ENCODE measurements around the gene RHBDD1.

Gene RHBDD1

DNA sequence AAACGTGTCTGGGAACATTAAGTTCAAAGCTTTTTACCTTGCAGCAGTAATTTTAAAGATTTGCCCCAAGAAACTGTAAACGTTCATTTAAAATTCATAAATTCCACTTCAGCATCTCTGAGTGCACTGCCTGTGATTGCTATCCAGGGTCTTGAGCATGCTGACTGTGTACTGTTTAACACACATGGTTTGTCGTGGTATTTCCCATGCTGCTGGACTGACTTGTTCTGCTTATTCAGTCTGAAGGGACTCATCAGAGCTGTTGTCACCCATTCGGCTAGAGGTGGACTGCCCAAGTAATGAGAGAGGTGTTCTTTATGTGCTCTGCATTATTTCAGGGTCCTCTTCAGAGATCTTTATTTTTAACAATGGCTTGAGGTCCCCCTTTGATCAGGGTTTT is 53.1 kb downstream of the RHBDD1 start:
- no peak for DNase-seq

DNA sequence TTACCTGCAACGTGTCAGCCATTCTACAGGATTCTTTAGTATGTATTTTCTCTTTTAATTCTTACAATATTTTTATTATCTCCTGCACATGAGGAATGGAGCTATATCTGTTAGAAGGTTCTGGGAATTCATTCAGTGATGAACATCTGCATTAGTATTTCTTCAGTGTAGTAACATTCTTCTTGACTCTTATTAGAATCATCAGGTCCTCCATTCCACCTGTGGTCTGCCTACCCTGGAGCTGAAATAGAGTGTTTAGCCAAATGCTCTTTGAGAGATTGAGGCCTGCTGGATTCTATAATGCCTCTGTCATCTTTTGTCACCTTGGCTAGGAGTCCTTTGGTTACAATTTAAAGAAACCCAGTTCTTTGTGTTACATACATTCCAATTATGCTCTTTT is 54.4 kb downstream of the RHBDD1 start:
- no peak for DNase-seq

DNA sequence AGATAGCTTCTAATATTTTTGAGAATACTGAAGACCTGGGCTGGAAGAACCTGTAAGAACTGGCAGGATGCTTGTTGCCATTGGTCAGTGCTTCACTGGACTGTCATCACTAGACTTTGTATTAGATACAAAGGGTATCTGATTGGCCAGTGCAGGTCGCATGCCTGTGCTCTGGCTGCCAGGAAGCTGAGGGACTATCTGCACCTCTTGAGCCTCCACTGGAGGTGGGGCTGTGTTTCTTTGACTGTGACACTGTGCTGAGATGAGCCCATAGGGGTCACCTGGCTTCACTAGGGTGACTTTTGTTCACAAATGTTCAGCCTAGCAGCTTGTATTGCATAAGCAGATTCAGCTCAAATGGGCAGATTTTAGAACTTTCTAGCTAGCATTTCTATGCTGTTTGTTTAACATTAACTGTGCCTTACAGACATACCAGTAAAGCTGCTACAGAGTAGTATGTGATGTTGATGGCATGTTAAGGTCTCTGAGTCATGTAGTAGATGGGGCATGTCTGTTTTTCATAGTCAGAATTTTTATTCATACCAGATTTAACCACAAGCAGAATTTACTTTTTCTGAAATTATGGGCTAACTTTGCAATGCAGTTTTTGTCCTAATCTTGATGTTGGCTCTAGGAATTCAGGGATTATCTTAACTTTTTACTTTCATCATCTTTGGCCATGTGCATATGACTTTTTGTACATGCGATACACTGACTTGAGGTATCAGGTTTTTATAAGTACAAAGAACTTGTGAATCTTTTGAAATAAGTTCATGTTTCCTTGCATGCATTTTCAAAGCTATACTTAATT is 56.1 kb downstream of the RHBDD1 start:
- DNase-seq, result no peak

DNA sequence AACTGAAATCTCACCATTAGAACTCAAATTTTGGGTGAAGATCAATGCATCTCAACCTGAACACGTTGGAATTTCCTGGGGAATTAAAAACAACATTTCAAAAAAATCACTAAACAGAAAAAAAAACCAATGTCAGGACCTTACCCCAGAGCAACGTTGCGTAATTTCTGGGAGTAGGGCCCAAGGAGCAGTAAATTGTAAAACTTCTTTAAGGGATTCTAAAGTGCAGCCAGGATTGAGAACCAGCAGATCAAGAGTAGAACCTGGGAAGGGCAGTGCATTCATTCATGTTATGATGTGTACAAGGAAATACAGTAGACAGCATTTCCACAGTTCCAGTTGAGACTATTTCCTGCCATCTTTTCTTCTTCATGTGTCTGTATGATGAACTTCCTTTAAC is 56.9 kb downstream of the RHBDD1 start:
- DNase-seq, result no peak

DNA sequence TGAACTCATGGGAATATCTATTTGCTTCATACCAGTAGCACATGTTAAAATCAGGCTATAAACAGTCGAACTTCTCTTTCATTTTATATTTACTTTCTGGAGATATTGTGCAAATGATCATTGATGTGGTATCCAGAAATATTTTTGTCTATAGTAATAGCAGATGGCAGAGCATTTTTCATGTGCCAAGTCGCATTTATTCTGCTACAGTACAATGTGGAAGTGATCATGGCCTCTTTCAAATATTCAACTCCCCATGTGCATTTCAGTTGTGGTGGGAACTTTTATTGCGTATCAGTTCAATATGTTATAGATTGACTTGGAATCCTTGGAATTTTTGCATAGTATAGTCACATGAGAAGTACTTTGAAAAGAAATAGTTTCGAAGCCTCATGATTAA is 57.4 kb downstream of the RHBDD1 start:
- no peak for DNase-seq

DNA sequence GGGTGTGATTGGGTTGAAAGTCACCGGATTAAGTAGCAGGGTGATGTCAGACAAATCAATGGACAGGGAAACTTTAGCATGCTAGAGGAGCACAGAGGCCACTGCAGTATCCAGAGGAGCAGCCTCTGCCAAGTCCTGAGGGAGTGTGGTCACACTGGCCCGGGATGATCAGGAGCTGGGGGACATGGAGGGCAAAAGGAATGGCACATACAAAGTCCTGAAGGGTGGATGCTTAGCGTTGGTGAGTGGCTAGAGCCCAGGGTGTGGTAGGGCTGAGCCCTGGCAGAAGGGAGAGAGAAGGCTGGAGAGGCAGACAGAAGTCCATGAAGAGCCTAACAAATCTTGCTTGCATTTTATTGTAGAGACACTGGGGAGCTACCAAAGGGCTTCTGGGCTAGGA is 58.9 kb downstream of the RHBDD1 start:
- DNase-seq, result no peak

DNA sequence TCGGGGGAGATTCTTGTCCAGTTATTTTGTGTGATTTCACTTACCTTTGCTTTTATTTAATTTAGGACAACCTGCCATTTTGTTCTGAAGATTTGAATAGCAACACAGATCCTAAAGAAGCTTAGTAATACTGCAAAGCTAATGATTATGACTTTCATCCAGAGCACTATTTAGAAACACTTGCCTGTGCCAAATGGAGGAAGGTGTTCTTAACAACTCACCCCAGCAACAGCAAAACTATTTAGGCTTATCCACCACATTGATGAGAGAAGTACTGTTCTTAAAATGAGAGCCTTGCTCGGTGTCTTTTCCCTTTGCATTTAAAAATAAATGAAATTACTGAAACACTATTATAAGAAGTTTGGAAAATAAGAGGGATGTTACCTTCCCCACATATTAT is 59.7 kb downstream of the RHBDD1 start:
- no peak for DNase-seq

DNA sequence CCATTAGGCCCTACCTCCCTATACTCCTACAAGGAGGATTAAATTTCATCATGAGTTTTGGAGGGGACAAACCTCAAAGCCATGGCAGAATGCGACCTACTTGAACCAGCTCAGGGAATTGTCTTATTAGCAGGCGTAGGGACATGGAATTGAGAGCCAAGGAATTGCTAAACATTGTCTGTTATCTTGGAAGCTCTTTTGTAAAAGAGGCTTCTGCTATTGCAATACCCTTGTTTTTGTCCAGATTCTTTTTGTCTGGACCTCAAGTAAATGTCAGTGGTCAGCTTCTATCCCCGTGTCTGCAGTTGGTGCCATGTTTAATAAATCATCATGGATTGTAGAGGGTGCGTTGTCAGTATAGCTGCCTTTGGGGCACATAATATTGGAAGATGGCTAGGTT is 62.3 kb downstream of the RHBDD1 start:
- no peak for DNase-seq

DNA sequence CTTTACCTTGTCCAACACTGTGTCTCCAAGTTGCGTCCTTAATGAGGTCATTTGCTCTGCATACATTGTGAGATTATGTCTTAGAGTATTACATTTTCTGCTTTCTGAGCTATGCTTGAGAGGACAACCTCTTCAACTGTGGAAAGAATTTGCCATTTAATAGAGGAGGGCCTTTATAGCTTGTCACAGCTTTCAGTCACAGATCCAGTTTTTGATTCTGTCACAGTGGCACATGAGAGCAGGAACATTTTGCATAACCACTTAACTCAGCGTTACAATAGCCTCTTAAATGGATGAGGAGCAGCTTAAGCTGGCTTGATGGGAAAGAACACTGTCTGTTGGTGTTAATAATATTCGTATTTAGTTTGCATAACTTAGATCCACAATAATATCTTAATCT is 63.0 kb downstream of the RHBDD1 start:
- DNase-seq, result no peak

DNA sequence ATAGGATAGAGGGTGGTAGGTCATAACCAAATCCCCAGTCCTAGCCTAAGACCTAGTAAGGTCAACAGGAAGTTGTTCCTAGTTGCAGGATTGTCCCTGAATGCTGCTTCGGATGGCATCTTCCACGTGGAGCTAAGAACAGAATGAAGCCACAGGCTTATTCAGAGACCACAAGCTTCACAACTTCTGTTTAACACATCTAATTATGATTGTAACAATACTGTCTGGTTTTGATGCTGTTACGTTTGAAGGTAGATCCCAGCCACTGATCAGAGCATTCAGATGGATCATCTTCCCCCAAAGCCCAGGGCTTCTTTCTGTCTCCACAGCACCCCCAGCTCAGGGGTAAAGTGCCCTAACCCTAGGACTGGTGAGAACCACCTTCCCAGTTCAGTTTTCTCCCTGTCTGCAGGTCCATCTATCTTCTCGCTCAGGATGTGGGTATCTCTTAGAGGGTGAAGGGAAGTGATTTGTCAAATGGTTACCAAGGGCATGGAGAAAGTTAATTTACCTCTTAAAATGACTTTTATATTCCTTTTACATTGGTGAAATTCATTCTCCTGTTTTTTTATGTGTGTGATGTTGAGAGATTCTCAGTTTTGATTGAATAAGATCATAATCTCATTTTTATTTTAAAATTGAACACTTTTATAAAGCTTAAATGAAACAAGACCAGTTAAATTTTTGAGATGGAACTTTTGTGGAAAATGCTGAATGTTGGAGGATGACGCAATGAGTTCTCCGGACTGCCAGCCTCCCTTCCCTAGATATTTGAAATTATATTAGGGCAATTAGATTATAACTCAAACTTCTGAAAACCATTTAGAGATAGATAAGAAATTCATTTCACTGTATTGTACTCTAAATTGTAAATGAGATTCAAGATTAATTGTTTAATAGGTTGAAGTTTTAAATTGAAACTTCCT is 66.5 kb downstream of the RHBDD1 start:
- DNase-seq, result no peak

DNA sequence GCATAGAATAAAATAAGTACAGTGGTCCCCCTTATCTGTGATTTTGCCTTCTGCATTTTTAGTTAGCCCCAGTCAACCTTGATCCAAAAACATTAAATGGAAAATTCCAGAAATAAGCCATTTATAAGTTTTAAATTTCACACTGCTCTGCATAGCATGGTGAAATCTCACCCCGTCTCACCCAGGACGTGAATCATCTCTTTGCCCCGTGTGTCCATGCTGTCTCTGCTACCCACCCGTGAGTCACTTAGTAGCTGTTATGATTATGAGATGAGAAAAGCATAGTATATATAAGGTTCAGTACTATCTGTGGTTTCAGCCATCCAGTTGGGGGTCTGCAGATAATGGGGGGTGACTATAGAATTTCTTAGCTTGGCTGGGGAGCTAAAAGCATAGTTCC is 67.3 kb downstream of the RHBDD1 start:
- DNase-seq, result no peak

DNA sequence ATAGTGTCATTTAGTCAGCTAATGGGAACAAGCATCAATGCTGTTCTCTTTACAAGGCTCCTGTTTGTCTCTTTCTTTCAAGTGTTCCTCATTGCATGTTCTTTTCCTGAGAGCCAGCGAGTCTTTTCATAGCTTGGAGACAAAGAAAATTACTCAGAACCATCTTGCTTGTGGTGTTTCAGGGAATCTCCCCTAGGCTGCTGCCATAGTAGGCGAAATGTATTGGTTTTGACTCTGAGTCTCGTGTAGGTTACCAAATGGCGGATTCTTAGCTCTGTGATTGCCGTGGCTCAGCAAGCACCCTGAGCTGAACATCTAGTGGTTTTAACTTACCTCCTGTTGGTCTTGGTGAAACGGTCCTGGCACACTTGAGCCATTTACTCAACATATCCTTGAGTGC is 68.7 kb downstream of the RHBDD1 start:
- DNase-seq, result no peak

DNA sequence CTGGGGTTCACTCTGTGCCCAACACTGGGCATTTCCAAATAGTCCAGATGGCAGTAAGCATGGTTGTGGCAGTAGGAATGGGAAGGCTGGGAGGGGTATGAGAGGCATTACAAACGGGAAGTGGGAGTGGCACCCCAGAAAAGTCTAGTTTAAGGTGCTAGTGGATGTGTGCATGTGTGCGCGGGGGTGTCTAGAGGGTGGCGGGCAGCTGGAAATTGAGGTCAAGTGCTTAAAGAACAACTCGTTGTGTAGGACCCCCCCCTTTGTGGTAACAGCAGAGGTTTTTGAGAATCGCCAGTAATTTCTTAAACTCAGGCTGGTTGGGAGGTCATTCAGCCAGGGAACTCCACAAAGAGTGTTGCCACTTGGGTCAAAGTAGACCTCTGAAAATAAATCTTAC is 69.9 kb downstream of the RHBDD1 start:
- DNase-seq, result no peak

DNA sequence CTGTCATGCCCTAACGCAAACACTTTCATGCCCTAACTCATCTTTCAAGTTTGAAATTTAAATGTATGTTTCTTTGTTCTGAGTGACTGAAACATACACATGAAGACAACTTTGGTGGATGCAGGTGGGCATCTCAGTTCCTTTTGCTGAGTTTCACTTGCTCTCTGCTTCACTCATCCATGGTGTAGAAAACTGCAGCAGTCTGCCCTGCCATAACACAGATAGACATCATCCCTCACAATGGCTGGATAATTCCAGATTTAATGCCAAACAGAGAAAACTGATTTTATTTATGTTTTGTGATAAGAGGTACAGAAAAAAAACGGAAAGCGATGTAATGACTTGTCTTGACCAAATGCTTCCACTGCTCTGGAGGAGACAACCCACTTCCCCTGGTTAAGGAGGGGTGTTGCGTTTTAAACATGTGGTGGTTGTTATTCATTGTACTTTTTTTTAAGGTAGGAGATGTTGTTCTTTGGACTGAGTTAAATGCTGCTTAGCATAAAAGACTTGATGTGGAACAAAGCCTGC is 70.4 kb downstream of the RHBDD1 start:
- no peak for DNase-seq

DNA sequence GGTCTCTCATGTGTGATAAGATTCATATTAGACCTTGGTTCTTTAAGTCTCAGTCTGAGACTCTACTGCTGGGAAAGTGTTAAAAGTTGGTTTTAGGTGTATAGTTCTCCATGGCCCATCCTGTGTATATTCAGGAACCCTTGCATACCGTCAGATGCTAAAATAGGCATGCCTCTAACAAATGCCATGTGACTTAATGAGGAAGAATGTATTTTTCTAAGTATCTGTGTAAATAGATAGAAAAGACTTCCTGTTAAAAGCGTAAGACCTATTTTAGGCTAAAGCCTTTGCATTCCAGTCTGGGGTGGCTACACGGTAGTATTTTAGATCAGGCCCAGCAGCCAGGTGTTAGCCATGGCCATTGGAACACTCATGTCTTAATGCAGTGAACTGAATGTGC is 73.3 kb downstream of the RHBDD1 start:
- DNase-seq, result no peak

DNA sequence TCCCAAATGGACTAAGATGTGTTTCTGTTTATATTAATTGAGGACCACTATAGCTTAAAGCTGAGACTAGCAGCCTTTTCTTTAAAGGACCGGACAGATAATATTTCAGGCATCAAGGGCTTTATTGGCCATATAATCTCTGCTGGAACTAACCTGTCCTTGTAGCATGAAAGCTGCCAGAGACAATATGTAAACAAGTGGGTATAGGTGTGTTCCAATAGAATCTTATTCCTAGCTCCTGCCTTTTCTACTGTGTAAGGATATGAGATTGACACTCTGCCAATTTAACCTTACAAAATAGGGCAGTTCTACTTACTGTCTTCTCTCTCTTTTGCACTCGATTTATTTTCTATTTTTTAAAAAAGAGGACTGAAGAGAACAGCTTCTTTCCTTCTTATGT is 74.0 kb downstream of the RHBDD1 start:
- no peak for DNase-seq

DNA sequence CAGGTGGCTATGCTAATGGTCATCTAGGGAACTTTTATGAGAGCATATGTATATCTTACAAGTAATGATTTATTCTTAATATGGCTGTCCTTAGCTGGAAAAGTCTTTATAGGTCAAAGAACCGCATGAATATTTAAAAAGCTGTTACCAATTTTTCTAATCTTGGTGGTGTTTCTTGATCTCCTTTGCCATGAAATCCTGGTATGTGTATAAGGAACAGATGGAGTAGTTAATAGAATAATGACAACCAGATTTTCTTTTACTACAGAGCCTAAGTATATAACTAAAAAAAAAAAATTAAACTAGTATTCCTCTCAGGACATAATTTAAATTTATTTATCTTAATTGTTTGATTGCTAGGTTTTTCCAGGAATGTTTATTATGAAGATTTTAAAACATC is 74.5 kb downstream of the RHBDD1 start:
- DNase-seq, result no peak

DNA sequence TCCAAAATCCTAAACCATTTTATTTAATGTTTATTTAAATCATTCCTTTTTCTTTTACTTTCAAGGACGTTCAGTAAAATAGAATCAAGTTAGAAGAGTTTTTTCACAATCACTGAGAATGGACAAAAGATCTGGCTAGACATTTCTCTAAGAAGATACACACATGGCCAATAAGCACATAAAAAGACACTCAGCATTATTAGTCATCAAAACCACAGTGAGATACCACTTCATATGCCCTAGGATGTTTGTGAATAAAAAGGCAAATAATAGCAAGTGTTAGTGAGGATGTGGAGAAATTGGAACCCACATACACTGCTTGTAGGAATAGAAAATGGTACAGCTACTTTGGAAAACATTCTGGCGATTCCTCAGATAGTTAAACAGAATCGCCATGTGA is 76.1 kb downstream of the RHBDD1 start:
- no peak for DNase-seq

DNA sequence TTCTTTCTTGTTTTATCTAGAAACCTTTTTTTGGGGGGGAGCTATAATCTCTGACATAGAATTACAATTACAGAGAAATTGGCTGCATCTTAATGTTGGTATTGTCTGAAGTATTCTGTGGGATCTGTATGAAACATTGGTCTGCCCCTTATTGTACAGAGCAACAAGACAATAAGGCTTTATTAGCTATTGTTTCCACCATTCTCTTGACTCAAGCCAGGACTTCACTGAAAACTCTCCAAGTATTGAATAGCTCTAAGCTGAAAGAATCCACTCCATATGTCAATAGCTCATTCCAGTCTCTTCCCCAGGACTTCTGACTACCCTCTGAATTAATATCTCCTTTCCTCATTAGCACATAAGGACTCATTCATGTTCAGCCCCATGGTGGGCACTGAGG is 77.8 kb downstream of the RHBDD1 start:
- no peak for DNase-seq

DNA sequence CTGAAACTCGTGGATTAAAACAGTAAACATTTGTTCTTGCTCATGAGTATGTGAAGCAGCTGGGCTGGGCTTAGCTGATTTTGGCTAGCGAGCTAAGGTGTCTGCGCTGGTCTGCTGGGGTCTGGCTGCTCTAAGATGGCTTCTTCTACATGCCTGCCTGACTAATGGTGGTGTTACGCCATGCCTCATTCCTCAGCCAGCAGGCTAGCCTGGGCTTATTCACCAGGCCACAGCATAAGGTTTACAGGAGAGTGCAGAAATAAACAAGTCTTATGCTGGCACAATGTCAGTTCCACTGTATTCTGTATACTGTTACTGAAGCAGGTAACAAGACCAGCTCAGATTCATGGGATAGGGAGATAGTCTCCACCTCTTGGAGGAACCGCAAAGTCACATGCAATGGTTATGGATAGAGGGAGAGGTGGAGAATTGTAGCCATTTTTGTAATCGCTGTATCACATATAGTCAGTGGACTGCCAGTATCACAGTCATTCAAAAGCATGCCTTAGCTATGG is 80.0 kb downstream of the RHBDD1 start:
- no peak for DNase-seq

DNA sequence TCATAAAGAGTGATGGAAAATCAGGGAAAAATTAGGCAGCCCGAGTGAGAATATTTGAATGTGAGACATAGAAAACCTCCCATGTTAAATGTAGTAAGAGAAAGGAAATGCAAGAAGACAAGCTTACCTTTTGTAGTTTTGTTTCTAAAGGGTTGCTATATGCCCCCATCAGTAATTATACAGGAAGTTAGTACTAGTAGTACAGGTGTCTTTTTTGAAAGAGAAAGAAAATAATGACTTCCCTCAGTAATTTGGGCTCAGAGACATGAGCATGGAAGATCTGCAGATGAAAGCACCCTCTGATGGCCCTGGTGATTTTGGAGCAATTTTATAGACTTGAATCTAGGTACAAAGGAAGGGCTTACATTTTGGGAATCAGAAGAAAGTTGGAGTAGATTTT is 80.8 kb downstream of the RHBDD1 start:
- no peak for DNase-seq

DNA sequence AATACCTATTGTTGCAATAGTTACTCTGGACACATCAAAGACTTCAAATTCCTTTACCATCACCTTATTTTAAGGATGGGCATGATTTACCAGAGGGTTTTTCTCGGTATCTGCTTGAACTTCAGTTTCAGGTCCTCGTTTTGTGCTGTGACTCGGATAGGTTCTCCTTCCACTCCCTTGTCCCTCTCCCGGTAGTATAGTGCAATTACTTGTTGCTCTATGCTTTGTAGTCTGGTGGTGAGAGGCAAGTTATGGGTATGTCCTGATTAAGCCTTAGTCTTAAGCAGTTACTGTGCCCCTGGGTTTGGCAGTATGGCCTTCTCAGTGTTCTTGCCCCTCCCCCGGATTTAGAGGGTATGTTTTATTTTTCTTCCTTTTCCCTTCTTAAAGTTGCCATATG is 96.6 kb downstream of the RHBDD1 start:
- DNase-seq, result no peak

DNA sequence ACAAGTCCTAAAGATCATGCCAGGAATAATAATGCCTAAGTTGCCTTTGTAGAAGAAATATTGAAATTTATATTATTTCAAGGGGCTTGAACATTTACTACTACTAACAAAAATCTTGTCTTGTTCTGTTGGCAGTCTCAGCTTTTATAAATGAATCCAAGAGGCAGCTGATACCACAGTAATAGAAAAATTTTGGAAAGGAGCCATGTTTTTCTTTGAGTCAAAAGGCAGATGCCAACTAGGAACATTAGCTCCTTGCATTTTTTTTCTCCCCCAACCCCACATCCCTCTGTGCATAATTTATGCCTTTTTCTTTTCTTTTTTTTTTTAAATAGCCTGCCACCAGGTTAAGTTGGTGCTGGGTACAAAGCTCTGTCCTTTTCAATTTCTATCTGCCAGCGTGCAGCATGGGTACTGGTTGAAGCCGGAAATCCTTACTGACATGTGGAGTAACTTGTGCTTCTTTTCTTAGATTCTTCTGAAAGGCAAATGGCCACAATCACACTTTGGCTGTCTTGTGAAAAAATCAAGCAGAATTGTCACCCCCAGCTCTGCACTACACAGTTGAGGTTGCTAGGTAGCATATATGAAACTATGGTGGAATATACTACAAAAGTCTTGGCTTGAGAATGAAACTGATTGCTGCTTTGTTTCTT is 98.8 kb downstream of the RHBDD1 start:
- no peak for DNase-seq
